Chondrocyte (in vitro differentiated cells): ENCODE data around the gene TBC1D8. TPM values are rescaled to one million over a fixed set of nuclear protein-coding genes. Genes with fewer than 3 reads are reported as not detected.

Experiments used
- DNase-seq: peaks from one replicate; pipeline ENCODE4 v3.0.0; 2021; ENCODE audit warnings: mixed read lengths, low spot score
- H3K27ac Mint-ChIP-seq: one replicate; pipeline ENCODE4 v1.8.0; 2021; ENCODE audit warnings: mild to moderate bottlenecking, moderate library complexity, mixed read lengths; ENCODE audit not compliant: unreplicated experiment
- H3K27me3 Mint-ChIP-seq: 2 replicates; pipeline ENCODE4 v1.8.0; 2021; ENCODE audit warnings: low read depth, mixed read lengths
- H3K36me3 Mint-ChIP-seq: 2 replicates; pipeline ENCODE4 v1.8.0; 2021; ENCODE audit warnings: low read depth, mixed read lengths
- H3K4me1 Mint-ChIP-seq: 2 replicates; pipeline ENCODE4 v1.8.0; 2021; ENCODE audit warnings: low read depth, mild to moderate bottlenecking, mixed read lengths
- H3K4me3 Mint-ChIP-seq: one replicate; pipeline ENCODE4 v1.8.0; 2021; ENCODE audit warnings: mild to moderate bottlenecking, moderate library complexity, mixed read lengths; ENCODE audit not compliant: unreplicated experiment
- H3K9me3 Mint-ChIP-seq: 2 replicates; pipeline ENCODE4 v1.8.0; 2021; ENCODE audit warnings: low read depth, mixed read lengths
- CTCF ChIP-seq: fragments of 200-600 bp; sonication (generic); IDR thresholded peaks from 2 replicates; pipeline ENCODE4 v1.5.0; 2021; ENCODE audit warnings: antibody characterized with exemption, mild to moderate bottlenecking, moderate library complexity
- total RNA-seq: library from RNA; stranded (reverse); gene quantifications from 3 replicates; pipeline ENCODE4 v1.2.1, GENCODE V29; 2021

TBC1D8 gene
- total RNA-seq, 1 donor from 2014 or later = 8.2 TPM

- TF ChIP-seq CTCF = no peak
Observed at GRCh38 chr2:100964222-100964621, 187.0 kb downstream of the TBC1D8 start.

GRCh38 chr2:100963026-100963375 is 188.2 kb downstream of the TBC1D8 start:
- no peak for TF ChIP-seq CTCF
- Mint-ChIP-seq H3K9me3 (no peaks in the 10 kb centered on the region), H3K4me3 (no peak overlapping the region), H3K4me1 (peaks cover 12% of the 10 kb centered on the region), H3K36me3 (peaks cover 14% of the 10 kb centered on the region), H3K27me3 (no peaks in the 10 kb centered on the region), H3K27ac (no peak overlapping the region)
- DNase-seq = no peak

More at GRCh38 chr2:100964222-100964621, 187.0 kb downstream of the TBC1D8 start:
- H3K4me1 Mint-ChIP-seq = peaks cover 7% of the 10 kb centered on the region
- H3K36me3 Mint-ChIP-seq = peaks cover 17% of the 10 kb centered on the region
- no peaks in the 10 kb centered on the region for H3K9me3 Mint-ChIP-seq
- no peak for DNase-seq
- no peak overlapping the region for H3K4me3 Mint-ChIP-seq
- no peak overlapping the region for H3K27ac Mint-ChIP-seq
- no peaks in the 10 kb centered on the region for H3K27me3 Mint-ChIP-seq

- Mint-ChIP-seq H3K4me1 (peaks cover 16% of the 10 kb centered on the region), H3K27ac (no peak overlapping the region), H3K4me3 (no peak overlapping the region), H3K36me3 (peaks cover 10% of the 10 kb centered on the region), H3K27me3 (no peaks in the 10 kb centered on the region), H3K9me3 (no peaks in the 10 kb centered on the region)
- no peak for TF ChIP-seq CTCF
- DNase-seq = no peak
Observed at GRCh38 chr2:100962366-100963025, 188.7 kb downstream of the TBC1D8 start.

GRCh38 chr2:100960688-100961087 is 190.5 kb downstream of the TBC1D8 start:
- Mint-ChIP-seq H3K27ac (no peak overlapping the region), H3K27me3 (no peaks in the 10 kb centered on the region), H3K4me3 (no peak overlapping the region), H3K4me1 (peaks cover 16% of the 10 kb centered on the region), H3K36me3 (peaks cover 7% of the 10 kb centered on the region), H3K9me3 (no peaks in the 10 kb centered on the region)
- no peak for DNase-seq
- no peak for TF ChIP-seq CTCF

GRCh38 chr2:100959225-100959880 is 191.8 kb downstream of the TBC1D8 start:
- no peaks in the 10 kb centered on the region for H3K27me3 Mint-ChIP-seq
- H3K36me3 Mint-ChIP-seq = peaks cover 7% of the 10 kb centered on the region
- no peaks in the 10 kb centered on the region for H3K9me3 Mint-ChIP-seq
- no peak overlapping the region for H3K4me3 Mint-ChIP-seq
- TF ChIP-seq CTCF = no peak
- DNase-seq = no peak
- H3K27ac Mint-ChIP-seq = peak overlapping the region; percentile 32
- H3K4me1 Mint-ChIP-seq = peaks cover 16% of the 10 kb centered on the region
